ENCODE measurements around the gene ASB10. TPM values are rescaled to one million over a fixed set of nuclear protein-coding genes. Genes with fewer than 3 reads are reported as not detected.
A peak's percentile ranks its signal among the peaks of the same experiment; 100 is the strongest.

ASB10 gene
- total and polyA plus RNA-seq, 2 of the 13 experiments (the other 11 are each of a cell fraction or from before 2014, with no cell fraction given): not detected

GRCh38 chr7:151172273-151173141, 14.5 kb downstream of the ASB10 start (continued):
- TF ChIP-seq, protein P1, sequence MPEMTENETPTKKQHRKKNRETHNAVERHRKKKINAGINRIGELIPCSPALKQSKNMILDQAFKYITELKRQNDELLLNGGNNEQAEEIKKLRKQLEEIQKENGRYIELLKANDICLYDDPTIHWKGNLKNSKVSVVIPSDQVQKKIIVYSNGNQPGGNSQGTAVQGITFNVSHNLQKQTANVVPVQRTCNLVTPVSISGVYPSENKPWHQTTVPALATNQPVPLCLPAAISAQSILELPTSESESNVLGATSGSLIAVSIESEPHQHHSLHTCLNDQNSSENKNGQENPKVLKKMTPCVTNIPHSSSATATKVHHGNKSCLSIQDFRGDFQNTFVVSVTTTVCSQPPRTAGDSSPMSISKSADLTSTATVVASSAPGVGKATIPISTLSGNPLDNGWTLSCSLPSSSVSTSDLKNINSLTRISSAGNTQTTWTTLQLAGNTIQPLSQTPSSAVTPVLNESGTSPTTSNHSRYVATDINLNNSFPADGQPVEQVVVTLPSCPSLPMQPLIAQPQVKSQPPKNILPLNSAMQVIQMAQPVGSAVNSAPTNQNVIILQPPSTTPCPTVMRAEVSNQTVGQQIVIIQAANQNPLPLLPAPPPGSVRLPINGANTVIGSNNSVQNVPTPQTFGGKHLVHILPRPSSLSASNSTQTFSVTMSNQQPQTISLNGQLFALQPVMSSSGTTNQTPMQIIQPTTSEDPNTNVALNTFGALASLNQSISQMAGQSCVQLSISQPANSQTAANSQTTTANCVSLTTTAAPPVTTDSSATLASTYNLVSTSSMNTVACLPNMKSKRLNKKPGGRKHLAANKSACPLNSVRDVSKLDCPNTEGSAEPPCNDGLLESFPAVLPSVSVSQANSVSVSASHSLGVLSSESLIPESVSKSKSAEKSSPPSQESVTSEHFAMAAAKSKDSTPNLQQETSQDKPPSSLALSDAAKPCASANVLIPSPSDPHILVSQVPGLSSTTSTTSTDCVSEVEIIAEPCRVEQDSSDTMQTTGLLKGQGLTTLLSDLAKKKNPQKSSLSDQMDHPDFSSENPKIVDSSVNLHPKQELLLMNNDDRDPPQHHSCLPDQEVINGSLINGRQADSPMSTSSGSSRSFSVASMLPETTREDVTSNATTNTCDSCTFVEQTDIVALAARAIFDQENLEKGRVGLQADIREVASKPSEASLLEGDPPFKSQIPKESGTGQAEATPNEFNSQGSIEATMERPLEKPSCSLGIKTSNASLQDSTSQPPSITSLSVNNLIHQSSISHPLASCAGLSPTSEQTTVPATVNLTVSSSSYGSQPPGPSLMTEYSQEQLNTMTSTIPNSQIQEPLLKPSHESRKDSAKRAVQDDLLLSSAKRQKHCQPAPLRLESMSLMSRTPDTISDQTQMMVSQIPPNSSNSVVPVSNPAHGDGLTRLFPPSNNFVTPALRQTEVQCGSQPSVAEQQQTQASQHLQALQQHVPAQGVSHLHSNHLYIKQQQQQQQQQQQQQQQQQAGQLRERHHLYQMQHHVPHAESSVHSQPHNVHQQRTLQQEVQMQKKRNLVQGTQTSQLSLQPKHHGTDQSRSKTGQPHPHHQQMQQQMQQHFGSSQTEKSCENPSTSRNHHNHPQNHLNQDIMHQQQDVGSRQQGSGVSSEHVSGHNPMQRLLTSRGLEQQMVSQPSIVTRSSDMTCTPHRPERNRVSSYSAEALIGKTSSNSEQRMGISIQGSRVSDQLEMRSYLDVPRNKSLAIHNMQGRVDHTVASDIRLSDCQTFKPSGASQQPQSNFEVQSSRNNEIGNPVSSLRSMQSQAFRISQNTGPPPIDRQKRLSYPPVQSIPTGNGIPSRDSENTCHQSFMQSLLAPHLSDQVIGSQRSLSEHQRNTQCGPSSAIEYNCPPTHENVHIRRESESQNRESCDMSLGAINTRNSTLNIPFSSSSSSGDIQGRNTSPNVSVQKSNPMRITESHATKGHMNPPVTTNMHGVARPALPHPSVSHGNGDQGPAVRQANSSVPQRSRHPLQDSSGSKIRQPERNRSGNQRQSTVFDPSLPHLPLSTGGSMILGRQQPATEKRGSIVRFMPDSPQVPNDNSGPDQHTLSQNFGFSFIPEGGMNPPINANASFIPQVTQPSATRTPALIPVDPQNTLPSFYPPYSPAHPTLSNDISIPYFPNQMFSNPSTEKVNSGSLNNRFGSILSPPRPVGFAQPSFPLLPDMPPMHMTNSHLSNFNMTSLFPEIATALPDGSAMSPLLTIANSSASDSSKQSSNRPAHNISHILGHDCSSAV (CRISPR knock-in tag; IDR thresholded peaks at IDR 0.05; ENCODE audit: borderline replicate concordance): no peak
- TF ChIP-seq ARNT2 (CRISPR knock-in tag; IDR thresholded peaks at IDR 0.05; ENCODE audit: low read depth) (no peak), ZBTB8A (CRISPR knock-in tag; IDR thresholded peaks at IDR 0.05; ENCODE audit: borderline replicate concordance, low read depth) (no peak), SALL2 (CRISPR knock-in tag; IDR thresholded peaks at IDR 0.05) (peak; percentile 23; the same call in 1 of the 2 replicates), ZNF784 (CRISPR knock-in tag; IDR thresholded peaks at IDR 0.05; ENCODE audit: borderline replicate concordance) (0 out of 2 replicates have a peak, but pooled peaks have one; percentile 53), ZNF232 (CRISPR knock-in tag; IDR thresholded peaks at IDR 0.05; ENCODE audit: borderline replicate concordance) (no peak), ARHGAP35 (CRISPR knock-in tag; IDR thresholded peaks at IDR 0.05; ENCODE audit: borderline replicate concordance) (peak; percentile 84; the same call in 1 of the 2 replicates), TEAD2 (CRISPR knock-in tag; IDR thresholded peaks at IDR 0.05) (no peak), NFRKB (IDR thresholded peaks at IDR 0.05) (no peak), ZNF570 (CRISPR knock-in tag; IDR thresholded peaks at IDR 0.05; ENCODE audit: borderline replicate concordance) (no peak), NR1H2 (CRISPR knock-in tag; IDR thresholded peaks at IDR 0.05; ENCODE audit: borderline replicate concordance, low read depth) (no peak), GATA4 (IDR thresholded peaks at IDR 0.05; ENCODE audit: borderline replicate concordance, low read depth) (no peak), ATF4 (CRISPR knock-in tag; IDR thresholded peaks at IDR 0.05) (0 out of 4 replicates have a peak, but pooled peaks of 1 of the 2 experiments have one; percentile 20), PHB2 (IDR thresholded peaks at IDR 0.05; ENCODE audit: partially characterized antibody) (no peak), ZNF251 (CRISPR knock-in tag; IDR thresholded peaks at IDR 0.05) (no peak)
- TF ChIP-seq, protein P2, sequence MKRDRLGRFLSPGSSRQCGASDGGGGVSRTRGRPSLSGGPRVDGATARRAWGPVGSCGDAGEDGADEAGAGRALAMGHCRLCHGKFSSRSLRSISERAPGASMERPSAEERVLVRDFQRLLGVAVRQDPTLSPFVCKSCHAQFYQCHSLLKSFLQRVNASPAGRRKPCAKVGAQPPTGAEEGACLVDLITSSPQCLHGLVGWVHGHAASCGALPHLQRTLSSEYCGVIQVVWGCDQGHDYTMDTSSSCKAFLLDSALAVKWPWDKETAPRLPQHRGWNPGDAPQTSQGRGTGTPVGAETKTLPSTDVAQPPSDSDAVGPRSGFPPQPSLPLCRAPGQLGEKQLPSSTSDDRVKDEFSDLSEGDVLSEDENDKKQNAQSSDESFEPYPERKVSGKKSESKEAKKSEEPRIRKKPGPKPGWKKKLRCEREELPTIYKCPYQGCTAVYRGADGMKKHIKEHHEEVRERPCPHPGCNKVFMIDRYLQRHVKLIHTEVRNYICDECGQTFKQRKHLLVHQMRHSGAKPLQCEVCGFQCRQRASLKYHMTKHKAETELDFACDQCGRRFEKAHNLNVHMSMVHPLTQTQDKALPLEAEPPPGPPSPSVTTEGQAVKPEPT (CRISPR knock-in tag; IDR thresholded peaks at IDR 0.05; ENCODE audit: low read depth): 0 out of 2 replicates have a peak, but pooled peaks have one; percentile 62
